Measurements from ENCODE around the gene PARVB. TPM values are rescaled to one million over a fixed set of nuclear protein-coding genes. Genes with fewer than 3 reads are reported as not detected.
A peak's percentile ranks its signal among the peaks of the same experiment; 100 is the strongest.

PARVB gene
- total and polyA plus RNA-seq, 2 of the 8 experiments (the other 6 are each of a cell fraction or from before 2014, with no cell fraction given) = 14.5 to 18.6 TPM

DNA sequence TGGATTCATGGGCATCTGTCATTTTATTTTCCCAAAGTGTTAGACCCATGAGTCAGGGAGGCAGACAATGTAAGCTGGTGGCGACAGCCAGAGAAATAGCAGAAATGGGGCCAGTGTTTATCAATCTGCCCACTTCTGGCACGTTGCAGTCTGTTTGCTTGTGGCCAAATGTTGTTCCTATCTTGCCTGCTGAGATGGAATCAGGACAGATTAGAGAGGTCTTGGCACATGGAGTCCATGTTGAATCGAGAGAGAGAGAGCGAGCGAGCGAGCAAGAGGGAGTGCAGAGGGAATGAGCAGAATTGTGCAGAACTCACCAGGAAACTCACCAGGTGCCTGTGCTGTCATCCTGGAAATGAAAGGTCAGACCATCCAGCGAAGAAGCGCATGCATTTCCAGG lies 134.7 kb downstream of the PARVB start:
- Histone ChIP-seq H4K8ac (ENCODE audit: extremely low read depth, insufficient read depth, low read length) (no peak overlapping the region), H3K9ac (replicated peaks in 1 of 4; ENCODE audit: extremely low read depth in 1 of 4, low read depth in 3 of 4, low read length in 3 of 4) (no peak overlapping the region; a peak in 2 of 7 replicates), H2AK5ac (ENCODE audit: low read depth, low read length) (peak overlapping the region; percentile 84; the same call in 1 of the 2 replicates), H4K5ac (ENCODE audit: insufficient read length, low read depth, low read length) (no peak overlapping the region), H3K36me3 (ENCODE audit: control insufficient read depth in 2 of 4, insufficient read depth in 4 of 4, low read length in 3 of 4) (no peaks in the 10 kb centered on the region; a peak in 1 of 8 replicates), H2BK12ac (ENCODE audit: low read depth, low read length) (peak overlapping the region; percentile 5; the same call in 1 of the 2 replicates), H3K18ac (ENCODE audit: extremely low read depth, low read length) (0 out of 2 replicates have a peak overlapping the region, but pooled peaks have one; percentile 17), H3K4ac (replicated peaks; ENCODE audit: insufficient read length, low read depth, low read length) (peak overlapping the region; percentile 82), H2BK15ac (ENCODE audit: low read length) (peak overlapping the region; percentile 12; the same call in 1 of the 2 replicates), H2BK5ac (ENCODE audit: low read depth, low read length) (peak overlapping the region; percentile 27; the same call in 1 of the 2 replicates), H2BK20ac (ENCODE audit: low read length) (peak overlapping the region; percentile 83), H3K23me2 (ENCODE audit: low read depth, low read length) (peaks cover 8% of the 10 kb centered on the region; the same call in 1 of the 2 replicates), H3K4me3 (ENCODE audit: extremely low read depth in 1 of 4, insufficient read depth in 2 of 4, low read depth in 3 of 4, low read length in 4 of 4) (no peak overlapping the region), H3K56ac (replicated peaks; ENCODE audit: insufficient read length, low read depth, low read length) (no peak overlapping the region), H2AFZ (ENCODE audit: low read length) (no peak overlapping the region), H3K4me1 (replicated peaks in 1 of 4; ENCODE audit: control insufficient read depth in 3 of 4, insufficient read depth in 4 of 4, low read length in 3 of 4) (peaks cover 4 to 21% (median 12%) of the 10 kb centered on the region in 4 experiments; a peak in 6 of 7 replicates), H3K27ac (ENCODE audit: low read depth, low read length) (no peak overlapping the region), H3K79me2 (ENCODE audit: control insufficient read depth in 1 of 2, insufficient read depth in 2 of 2, low read length in 2 of 2) (no peaks in the 10 kb centered on the region), H3K4me2 (ENCODE audit: insufficient read depth in 1 of 2, low read depth in 2 of 2, low read length in 2 of 2) (no peak overlapping the region), H3K79me1 (ENCODE audit: low read depth, low read length) (no peaks in the 10 kb centered on the region; the same call in 1 of the 2 replicates), H3K14ac (ENCODE audit: insufficient read length) (no peak overlapping the region), H2BK120ac (replicated peaks; ENCODE audit: low read depth, low read length) (peak overlapping the region; percentile 68), H4K91ac (replicated peaks; ENCODE audit: insufficient read length, low read length) (peak overlapping the region; percentile 58), H3K23ac (ENCODE audit: insufficient read length) (no peak overlapping the region), H3K9me3 (ENCODE audit: insufficient read depth in 2 of 2, low read depth in 1 of 2, low read length in 1 of 2) (no peaks in the 10 kb centered on the region), H3K27me3 (replicated peaks in 1 of 4; ENCODE audit: control insufficient read depth in 3 of 4, extremely low read depth in 1 of 4, insufficient read depth in 3 of 4, low read length in 3 of 4) (no peaks in the 10 kb centered on the region), H4K20me1 (replicated peaks in 1 of 2; ENCODE audit: control insufficient read depth in 1 of 2, insufficient read depth in 2 of 2, low read length in 2 of 2) (no peaks in the 10 kb centered on the region)
- ChIA-PET CTCF (ENCODE audit: partially characterized antibody) (interaction anchor here (1.2 kb wide), 1 partner anchor 10 kb away, joined by 6 read pairs; no protein-coding TSS in a partner anchor), POLR2A (ENCODE audit: partially characterized antibody) (interaction anchor here (1.3 to 2.4 kb wide), 3 partner anchors 11 to 172 kb away, joined by 3 to 21 read pairs (median 4); no protein-coding TSS in a partner anchor)
- 90% methylated on average over 8 of the region's 8 CpGs; no CpG with 5 or more reads in 1 of the 2 experiments for WGBS, 2 experiments (ENCODE audit: extremely low coverage in 1 of 2, insufficient coverage in 1 of 2, insufficient read length in 1 of 2, insufficient replicate concordance in 2 of 2, low coverage in 1 of 2, low lambda C conversion rate in 2 of 2, missing lambda C conversion rate in 1 of 2)
- FAIRE-seq = no peak
- no peak for DNase-seq (ENCODE audit: low read depth in 1 of 2, low spot score in 2 of 2)
- no peak for TF ChIP-seq KDM1A (IDR thresholded peaks at IDR 0.05; ENCODE audit: borderline replicate concordance, low read length)
- TF ChIP-seq SP2 (IDR thresholded peaks at IDR 0.05; ENCODE audit: low read length) = no peak
- TF ChIP-seq CTBP2 (IDR thresholded peaks at IDR 0.05; ENCODE audit: borderline replicate concordance, insufficient read depth, insufficient read length, low read length) = no peak
- no peak for TF ChIP-seq CTCF (IDR thresholded peaks at IDR 0.05; ENCODE audit: control extremely low read depth in 1 of 3, insufficient read depth in 1 of 3, low read depth in 1 of 3, low read length in 3 of 3)
- TF ChIP-seq SIN3A (conservative IDR thresholded peaks at IDR 0.05 in 1 of 2, IDR thresholded peaks at IDR 0.05 in 1 of 2; ENCODE audit: low read depth in 1 of 2, low read length in 2 of 2) = no peak
- no peak for TF ChIP-seq NANOG (IDR thresholded peaks at IDR 0.05; ENCODE audit: insufficient read depth, low read depth, low read length, poor library complexity, severe bottlenecking)
- TF ChIP-seq SAP30 (IDR thresholded peaks at IDR 0.05; ENCODE audit: insufficient read depth, insufficient replicate concordance, low read length) = no peak
